HEK293 (cell line): Measurements from ENCODE around the gene ATMIN.

Experiments
- CTCF ChIA-PET: fragments of 350-600 bp; formaldehyde crosslinking; extraction: SDS; loops from one replicate; lab custom pipeline; 2021; ENCODE audit warnings: antibody characterized with exemption; lab: Yijun Ruan, JAX
- POLR2A ChIA-PET: fragments of 300-600 bp; formaldehyde crosslinking; extraction: SDS; loops from one replicate; lab custom pipeline; 2020; ENCODE audit warnings: antibody characterized with exemption, inconsistent platforms; lab: Yijun Ruan, JAX
- H3K27ac ChIP-seq: fragments of 200-500 bp; sonication (Bioruptor generic); 2 replicates; pipeline ENCODE4 v1.5.1; 2014; ENCODE audit warnings: low read depth, low read length, control low read depth, inconsistent platforms; ENCODE audit errors: extremely low read depth
- H3K36me3 ChIP-seq, 2 experiments: fragments of 200-500 bp in 1 of 2; sonication (Bioruptor generic) in 1 of 2; 1 replicate in 1 of 2; 2 replicates in 1 of 2; pipeline ENCODE4 v1.5.1; 2014 to 2017; ENCODE audit warnings: inconsistent platforms in 2 of 2, low read length in 2 of 2; ENCODE audit not compliant: control insufficient read depth in 2 of 2, insufficient read depth in 1 of 2
- H3K4me1 ChIP-seq: fragments of 200-500 bp; sonication (Bioruptor generic); 2 replicates; pipeline ENCODE4 v1.5.1; 2014; ENCODE audit warnings: mild to moderate bottlenecking, low read length, inconsistent platforms; ENCODE audit not compliant: control insufficient read depth, insufficient read depth
- H3K4me3 ChIP-seq: 2 replicates; pipeline ENCODE4 v1.5.1; 2011; ENCODE audit warnings: low read depth, mild to moderate bottlenecking, control low read depth, low read length, moderate library complexity
- H3K9me3 ChIP-seq: fragments of 200-500 bp; sonication (Bioruptor generic); 2 replicates; pipeline ENCODE4 v1.5.1; 2014; ENCODE audit warnings: low read depth, low read length, inconsistent platforms; ENCODE audit not compliant: control insufficient read depth, insufficient read depth
- ATF2 ChIP-seq: fragments of 450-650 bp; formaldehyde crosslinking; IDR thresholded peaks from 2 replicates; pipeline ENCODE4 v1.5.1; 2016; ENCODE audit warnings: missing biosample characterization, missing genetic modification characterization, low read depth
- CTCF ChIP-seq: fragments of 450-650 bp; formaldehyde crosslinking; IDR thresholded peaks from 2 replicates; pipeline ENCODE4 v1.5.1; 2016; ENCODE audit warnings: missing biosample characterization, missing genetic modification characterization
- MYNN ChIP-seq: fragments of 450-650 bp; formaldehyde crosslinking; IDR thresholded peaks from 2 replicates; pipeline ENCODE4 v1.5.1; 2016; ENCODE audit warnings: missing biosample characterization, missing genetic modification characterization, borderline replicate concordance
- PRDM1 ChIP-seq: fragments of 450-650 bp; formaldehyde crosslinking; IDR thresholded peaks from 2 replicates; pipeline ENCODE4; 2016; ENCODE audit warnings: missing biosample characterization, missing genetic modification characterization
- PRDM4 ChIP-seq: fragments of 450-650 bp; formaldehyde crosslinking; IDR thresholded peaks from 2 replicates; pipeline ENCODE4 v1.5.1; 2017; ENCODE audit warnings: missing biosample characterization, missing genetic modification characterization
- PRDM6 ChIP-seq: fragments of 450-650 bp; formaldehyde crosslinking; IDR thresholded peaks from 2 replicates; pipeline ENCODE4 v1.5.1; 2017; ENCODE audit warnings: missing biosample characterization, missing genetic modification characterization
- SALL2 ChIP-seq: fragments of 450-650 bp; formaldehyde crosslinking; IDR thresholded peaks from 2 replicates; pipeline ENCODE4 v1.5.0; 2017; ENCODE audit warnings: missing biosample characterization, mild to moderate bottlenecking, missing genetic modification characterization, borderline replicate concordance
- SETDB1 ChIP-seq: IDR thresholded peaks from one replicate; pipeline ENCODE4 v1.6.1; 2017; ENCODE audit warnings: mild to moderate bottlenecking, low read length, moderate library complexity, mixed read lengths; ENCODE audit not compliant: insufficient read length
- SP3 ChIP-seq: fragments of 450-650 bp; formaldehyde crosslinking; IDR thresholded peaks from 2 replicates; pipeline ENCODE4 v1.5.1; 2016; ENCODE audit warnings: missing biosample characterization, missing genetic modification characterization
- TRIM28 ChIP-seq: IDR thresholded peaks from 2 replicates; pipeline ENCODE4 v1.6.1; 2011; ENCODE audit warnings: low read length, control low read depth, borderline replicate concordance
- ZBTB17 ChIP-seq: fragments of 450-650 bp; formaldehyde crosslinking; IDR thresholded peaks from 2 replicates; pipeline ENCODE4 v1.5.1; 2016; ENCODE audit warnings: missing biosample characterization, missing genetic modification characterization
- ZBTB20 ChIP-seq: fragments of 450-650 bp; formaldehyde crosslinking; IDR thresholded peaks from 2 replicates; pipeline ENCODE4 v1.5.1; 2016; ENCODE audit warnings: missing biosample characterization, missing genetic modification characterization
- ZBTB7A ChIP-seq: fragments of 450-650 bp; formaldehyde crosslinking; IDR thresholded peaks from 2 replicates; pipeline ENCODE4 v1.5.1; 2016; ENCODE audit warnings: low read depth, missing biosample characterization, missing genetic modification characterization
- ZNF23 ChIP-seq: fragments of 450-650 bp; formaldehyde crosslinking; IDR thresholded peaks from 2 replicates; pipeline ENCODE4 v1.5.1; 2016; ENCODE audit warnings: missing biosample characterization, missing genetic modification characterization, borderline replicate concordance
- ZNF335 ChIP-seq: fragments of 450-650 bp; formaldehyde crosslinking; conservative IDR thresholded peaks from 2 replicates; pipeline ENCODE4 v1.5.1; 2016; ENCODE audit warnings: missing biosample characterization, missing genetic modification characterization
- ZNF398 ChIP-seq: fragments of 450-650 bp; formaldehyde crosslinking; IDR thresholded peaks from 2 replicates; pipeline ENCODE4 v1.5.1; 2017; ENCODE audit warnings: missing biosample characterization, missing genetic modification characterization
- ZNF600 ChIP-seq: fragments of 450-650 bp; formaldehyde crosslinking; IDR thresholded peaks from 2 replicates; pipeline ENCODE4 v1.5.1; 2016; ENCODE audit warnings: missing biosample characterization, missing genetic modification characterization
- ZNF654 ChIP-seq: fragments of 450-650 bp; formaldehyde crosslinking; IDR thresholded peaks from 2 replicates; pipeline ENCODE4 v1.5.1; 2016; ENCODE audit warnings: low read depth, missing biosample characterization, missing genetic modification characterization
- ZNF660 ChIP-seq: fragments of 450-650 bp; IDR thresholded peaks from 2 replicates; pipeline ENCODE4 v1.5.1; 2018; ENCODE audit warnings: missing biosample characterization, mild to moderate bottlenecking, missing genetic modification characterization
- ZNF837 ChIP-seq: fragments of 450-650 bp; formaldehyde crosslinking; IDR thresholded peaks from 2 replicates; pipeline ENCODE4 v1.5.1; 2016; ENCODE audit warnings: missing biosample characterization, missing genetic modification characterization

ATMIN gene

DNA sequence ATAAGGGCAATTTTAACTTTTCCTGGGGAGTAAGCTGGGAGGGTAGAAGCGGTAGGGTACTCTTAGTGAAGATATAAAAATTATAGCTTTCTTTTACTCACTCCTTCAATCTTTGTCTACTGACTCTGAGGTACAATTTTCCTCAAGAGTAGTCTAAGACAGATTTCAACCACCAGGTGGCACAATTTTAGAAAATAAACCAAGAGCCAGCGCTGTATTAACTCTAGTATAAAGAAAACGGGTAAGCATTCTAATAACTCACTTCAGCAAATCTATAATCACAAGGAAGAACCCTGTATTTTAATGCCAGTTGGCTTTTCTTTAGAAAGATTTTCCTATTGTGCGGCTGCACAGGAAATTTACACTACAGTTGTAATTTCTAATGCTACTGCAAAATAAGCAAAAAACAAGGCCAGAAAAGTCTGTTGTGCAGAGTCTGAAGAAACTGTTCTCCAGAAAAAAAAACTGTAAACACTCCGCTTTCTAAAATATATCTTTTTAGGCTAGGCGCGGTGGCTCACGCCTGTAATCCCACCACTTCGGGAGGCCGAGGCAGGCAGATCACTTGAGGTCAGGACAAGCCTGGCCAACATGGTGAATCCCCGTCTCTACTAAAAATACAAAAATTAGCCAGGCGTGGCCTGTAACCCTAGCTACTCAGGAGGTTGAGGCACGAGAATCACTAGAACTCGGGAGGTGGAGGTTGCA, 30.8 kb upstream of the ATMIN start (continued):
- no peak for TF ChIP-seq PRDM6 (tag by site-specific recombination)
- peak; percentile 27; the same call in 1 of the 2 replicates for TF ChIP-seq ZNF654 (tag by site-specific recombination)
- no peak for TF ChIP-seq PRDM1 (tag by site-specific recombination)
- TF ChIP-seq ZNF837 (tag by site-specific recombination): no peak
- peak; percentile 41; the same call in 1 of the 2 replicates for TF ChIP-seq ZNF660 (tag by site-specific recombination)
- no peak for TF ChIP-seq ZBTB7A (tag by site-specific recombination)
- TF ChIP-seq CTCF (tag by site-specific recombination): peak; percentile 23; the same call in 1 of the 2 replicates
- no peak for TF ChIP-seq MYNN (tag by site-specific recombination)
- TF ChIP-seq ZNF600: no peak
- no peak for TF ChIP-seq SP3 (tag by site-specific recombination)
- peak; percentile 17; the same call in 1 of the 2 replicates for TF ChIP-seq ZBTB20
- no peak for TF ChIP-seq ATF2 (tag by site-specific recombination)
- TF ChIP-seq SETDB1: no peak

DNA sequence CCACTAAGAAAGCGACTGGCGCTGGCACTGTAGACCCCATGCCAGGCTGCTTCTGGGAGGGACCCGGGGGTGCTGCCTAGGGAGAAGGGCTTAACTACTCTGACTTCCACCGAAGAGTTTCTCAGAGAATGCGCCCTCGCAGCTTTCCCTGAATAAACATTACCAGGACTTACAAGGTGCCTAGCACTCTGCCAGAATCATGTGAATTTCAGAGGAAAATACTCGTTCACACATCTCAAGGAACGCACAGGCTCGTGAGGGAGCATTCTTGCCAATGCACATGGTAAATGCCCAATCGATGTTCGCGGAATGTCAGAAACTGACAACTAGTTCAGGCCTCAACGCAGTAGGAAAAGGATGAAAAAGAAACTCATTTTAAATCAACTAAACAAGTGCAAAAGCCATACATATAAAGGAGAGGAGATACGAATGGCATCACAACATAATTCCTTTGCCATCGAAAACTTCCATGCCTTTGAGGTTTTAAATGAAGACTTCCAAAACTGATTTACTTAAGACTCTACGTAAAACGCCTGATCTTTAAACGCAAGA, 30.0 kb upstream of the ATMIN start:
- Histone ChIP-seq H3K36me3 (peaks cover 0 to 11% of the 10 kb centered on the region in 2 experiments; a peak in 1 of 3 replicates), H3K4me3 (peak overlapping the region; percentile 70), H3K9me3 (no peaks in the 10 kb centered on the region), H3K4me1 (0 out of 2 replicates have a peak, but pooled peaks cover 3% of the 10 kb centered on the region), H3K27ac (peak overlapping the region; percentile 86; the same call in 1 of the 2 replicates)
- ChIA-PET CTCF (interaction anchor here (0.7 to 2.2 kb wide), 8 partner anchors 9 to 929 kb away, joined by 3 to 12 read pairs (median 4); partner anchors contain the start of gene ATMIN), POLR2A (no interaction called here)
- TF ChIP-seq ZNF398 (tag by site-specific recombination): no peak
- no peak for TF ChIP-seq TRIM28
- TF ChIP-seq SALL2: no peak
- TF ChIP-seq ZNF23 (tag by site-specific recombination): no peak
- TF ChIP-seq ZNF335 (tag by site-specific recombination): peak; percentile 74
- TF ChIP-seq ZBTB17 (tag by site-specific recombination): peak; percentile 21; the same call in 1 of the 2 replicates
- 0 out of 2 replicates have a peak, but pooled peaks have one; percentile 5 for TF ChIP-seq PRDM1 (tag by site-specific recombination)
- TF ChIP-seq PRDM4: peak; percentile 49
